Duodenal mucosa (tissue), 2 donors: ENCODE data around the gene GLT6D1.

ENCODE experiments used
- H3K27ac ChIP-seq: one replicate; pipeline ENCODE4 v1.7.0; 2013; ENCODE audit warnings: low read depth, low read length
- H3K27me3 ChIP-seq, 2 donors: one replicate each; pipeline ENCODE4 v1.7.0; 2013; ENCODE audit warnings: low read length in 2 of 2, control low read depth in 1 of 2; ENCODE audit not compliant: insufficient read depth in 2 of 2, control insufficient read depth in 1 of 2
- H3K36me3 ChIP-seq, 2 donors: one replicate each; pipeline ENCODE4 v1.7.0; 2013; ENCODE audit warnings: low read length in 2 of 2, control low read depth in 1 of 2; ENCODE audit not compliant: insufficient read depth in 2 of 2, control insufficient read depth in 1 of 2
- H3K4me1 ChIP-seq, 2 donors: one replicate each; pipeline ENCODE4 v1.7.0; 2013; ENCODE audit warnings: low read length in 2 of 2, control low read depth in 1 of 2; ENCODE audit not compliant: insufficient read depth in 2 of 2, control insufficient read depth in 1 of 2
- H3K4me3 ChIP-seq, 2 donors: one replicate each; pipeline ENCODE4 v1.7.0; 2013; ENCODE audit warnings: low read length in 2 of 2, low read depth in 1 of 2
- H3K9ac ChIP-seq, 2 donors: one replicate each; pipeline ENCODE4 v1.7.0; 2013; ENCODE audit warnings: low read length in 2 of 2, low read depth in 1 of 2
- H3K9me3 ChIP-seq, 2 donors: one replicate each; pipeline ENCODE4 v1.7.0; 2013; ENCODE audit warnings: low read length in 2 of 2, control low read depth in 1 of 2; ENCODE audit not compliant: control insufficient read depth in 1 of 2

The GLT6D1 gene

GRCh38 chr9:135575995-135576631, 63.2 kb downstream of the GLT6D1 start:
- Histone ChIP-seq H3K36me3 (no peaks in the 10 kb centered on the region), H3K4me1 (no peaks in the 10 kb centered on the region), H3K27ac (no peak overlapping the region), H3K9me3 (no peaks in the 10 kb centered on the region), H3K4me3 (no peak overlapping the region), H3K27me3 (no peaks in the 10 kb centered on the region), H3K9ac (no peak overlapping the region)

GRCh38 chr9:135574943-135575342, 64.4 kb downstream of the GLT6D1 start:
- no peaks in the 10 kb centered on the region for H3K4me1 ChIP-seq
- no peak overlapping the region for H3K9ac ChIP-seq
- no peak overlapping the region for H3K27ac ChIP-seq
- H3K9me3 ChIP-seq: no peaks in the 10 kb centered on the region
- H3K27me3 ChIP-seq: no peaks in the 10 kb centered on the region
- H3K36me3 ChIP-seq: no peaks in the 10 kb centered on the region
- H3K4me3 ChIP-seq: no peak overlapping the region

GRCh38 chr9:135574331-135574730, 65.0 kb downstream of the GLT6D1 start:
- Histone ChIP-seq H3K27ac (no peak overlapping the region), H3K36me3 (no peaks in the 10 kb centered on the region), H3K27me3 (no peaks in the 10 kb centered on the region), H3K9ac (no peak overlapping the region), H3K4me1 (no peaks in the 10 kb centered on the region), H3K9me3 (no peaks in the 10 kb centered on the region), H3K4me3 (no peak overlapping the region)
